Chondrocyte (in vitro differentiated cells): ENCODE results near the gene INTS11. TPM values are rescaled to one million over a fixed set of nuclear protein-coding genes. Genes with fewer than 3 reads are reported as not detected.

ENCODE experiments used
- DNase-seq: peaks from one replicate; pipeline ENCODE4 v3.0.0; 2021; ENCODE audit warnings: mixed read lengths, low spot score
- H3K27ac Mint-ChIP-seq: one replicate; pipeline ENCODE4 v1.8.0; 2021; ENCODE audit warnings: mild to moderate bottlenecking, moderate library complexity, mixed read lengths; ENCODE audit not compliant: unreplicated experiment
- H3K27me3 Mint-ChIP-seq: 2 replicates; pipeline ENCODE4 v1.8.0; 2021; ENCODE audit warnings: low read depth, mixed read lengths
- H3K36me3 Mint-ChIP-seq: 2 replicates; pipeline ENCODE4 v1.8.0; 2021; ENCODE audit warnings: low read depth, mixed read lengths
- H3K4me1 Mint-ChIP-seq: 2 replicates; pipeline ENCODE4 v1.8.0; 2021; ENCODE audit warnings: low read depth, mild to moderate bottlenecking, mixed read lengths
- H3K4me3 Mint-ChIP-seq: one replicate; pipeline ENCODE4 v1.8.0; 2021; ENCODE audit warnings: mild to moderate bottlenecking, moderate library complexity, mixed read lengths; ENCODE audit not compliant: unreplicated experiment
- H3K9me3 Mint-ChIP-seq: 2 replicates; pipeline ENCODE4 v1.8.0; 2021; ENCODE audit warnings: low read depth, mixed read lengths
- total RNA-seq: library from RNA; stranded (reverse); gene quantifications from 3 replicates; pipeline ENCODE4 v1.2.1, GENCODE V29; 2021
- TF ChIP-seq, protein P1 (sequence below): fragments of 200-600 bp; sonication (generic); IDR thresholded peaks from 2 replicates; pipeline ENCODE4 v1.5.0; 2021; ENCODE audit warnings: antibody characterized with exemption, mild to moderate bottlenecking, moderate library complexity

INTS11 gene
- total RNA-seq, 1 donor from 2014 or later, result 73.8 TPM

GRCh38 chr1:1332774-1333480 lies 8.5 kb upstream of the INTS11 start:
- no peaks in the 10 kb centered on the region for H3K36me3 Mint-ChIP-seq
- no peaks in the 10 kb centered on the region for H3K9me3 Mint-ChIP-seq
- TF ChIP-seq, protein P1, sequence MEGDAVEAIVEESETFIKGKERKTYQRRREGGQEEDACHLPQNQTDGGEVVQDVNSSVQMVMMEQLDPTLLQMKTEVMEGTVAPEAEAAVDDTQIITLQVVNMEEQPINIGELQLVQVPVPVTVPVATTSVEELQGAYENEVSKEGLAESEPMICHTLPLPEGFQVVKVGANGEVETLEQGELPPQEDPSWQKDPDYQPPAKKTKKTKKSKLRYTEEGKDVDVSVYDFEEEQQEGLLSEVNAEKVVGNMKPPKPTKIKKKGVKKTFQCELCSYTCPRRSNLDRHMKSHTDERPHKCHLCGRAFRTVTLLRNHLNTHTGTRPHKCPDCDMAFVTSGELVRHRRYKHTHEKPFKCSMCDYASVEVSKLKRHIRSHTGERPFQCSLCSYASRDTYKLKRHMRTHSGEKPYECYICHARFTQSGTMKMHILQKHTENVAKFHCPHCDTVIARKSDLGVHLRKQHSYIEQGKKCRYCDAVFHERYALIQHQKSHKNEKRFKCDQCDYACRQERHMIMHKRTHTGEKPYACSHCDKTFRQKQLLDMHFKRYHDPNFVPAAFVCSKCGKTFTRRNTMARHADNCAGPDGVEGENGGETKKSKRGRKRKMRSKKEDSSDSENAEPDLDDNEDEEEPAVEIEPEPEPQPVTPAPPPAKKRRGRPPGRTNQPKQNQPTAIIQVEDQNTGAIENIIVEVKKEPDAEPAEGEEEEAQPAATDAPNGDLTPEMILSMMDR, result no peak
- H3K27me3 Mint-ChIP-seq, result no peaks in the 10 kb centered on the region
- H3K4me1 Mint-ChIP-seq, result peaks cover 9% of the 10 kb centered on the region
- no peak overlapping the region for H3K27ac Mint-ChIP-seq
- no peak for DNase-seq
- H3K4me3 Mint-ChIP-seq, result no peak overlapping the region

GRCh38 chr1:1332031-1332755 lies 7.7 kb upstream of the INTS11 start:
- H3K4me1 Mint-ChIP-seq, result peaks cover 9% of the 10 kb centered on the region
- no peak overlapping the region for H3K4me3 Mint-ChIP-seq
- H3K27ac Mint-ChIP-seq, result no peak overlapping the region
- no peaks in the 10 kb centered on the region for H3K9me3 Mint-ChIP-seq
- no peak for DNase-seq
- no peaks in the 10 kb centered on the region for H3K36me3 Mint-ChIP-seq
- no peaks in the 10 kb centered on the region for H3K27me3 Mint-ChIP-seq
- TF ChIP-seq, protein P1, result no peak

- Mint-ChIP-seq H3K36me3 (no peaks in the 10 kb centered on the region), H3K9me3 (no peaks in the 10 kb centered on the region), H3K27ac (peak within 1 kb of the TSS; percentile 77), H3K4me3 (peak within 1 kb of the TSS; percentile 12), H3K4me1 (peaks cover 9% of the 10 kb centered on the region), H3K27me3 (no peaks in the 10 kb centered on the region)
- TF ChIP-seq, protein P1, result no peak
- DNase-seq, result no peak
Observed at GRCh38 chr1:1331068-1331965, 6.9 kb upstream of the INTS11 start, which contains the start of gene TAS1R3. Gene TAS1R3, plus strand, starts transcription at chr1:1331280. Its CDS starts 66 bp downstream, at chr1:1331346.

GRCh38 chr1:1330366-1331067 lies 6.1 kb upstream of the INTS11 start:
- Mint-ChIP-seq H3K27me3 (no peaks in the 10 kb centered on the region), H3K4me1 (peaks cover 17% of the 10 kb centered on the region)

More at GRCh38 chr1:1330366-1331067, 6.1 kb upstream of the INTS11 start:
- no peak for DNase-seq
- Mint-ChIP-seq H3K4me3 (peak overlapping the region; percentile 12), H3K9me3 (no peaks in the 10 kb centered on the region), H3K36me3 (no peaks in the 10 kb centered on the region), H3K27ac (peak overlapping the region; percentile 77)
- TF ChIP-seq, protein P1, result no peak
